Activated B cell treated with CpG ODN at 0.5 μM for 24 hours (primary cell): ENCODE measurements around the gene C5orf15. TPM values are rescaled to one million over a fixed set of nuclear protein-coding genes. Genes with fewer than 3 reads are reported as not detected.
A peak's percentile ranks its signal among the peaks of the same experiment; 100 is the strongest.

Experiments used
- ATAC-seq: fragments of 200-7000 bp; cut with Tn5 transposase; one replicate; pipeline ENCODE4 v1.10.0; 2021; ENCODE audit warnings: low read depth, mild to moderate bottlenecking, moderate library complexity
- CTCF ChIA-PET: fragments of 350-600 bp; sonication (Branson Sonifier 250); formaldehyde crosslinking; loops from one replicate; lab custom pipeline; 2021; ENCODE audit warnings: antibody characterized with exemption; lab: Charles Lee
- POLR2A ChIA-PET: fragments of 350-600 bp; sonication (Branson Sonifier 250); formaldehyde crosslinking; loops from one replicate; lab custom pipeline; 2021; ENCODE audit warnings: antibody characterized with exemption; lab: Charles Lee
- DNase-seq: peaks from one replicate; pipeline ENCODE4 v3.0.0; 2022
- H3K27ac Mint-ChIP-seq: one replicate; pipeline ENCODE4 v1.8.0; 2020; ENCODE audit warnings: mixed read lengths
- H3K27me3 Mint-ChIP-seq: one replicate; pipeline ENCODE4 v1.8.0; 2021; ENCODE audit warnings: mixed read lengths
- H3K36me3 Mint-ChIP-seq: one replicate; pipeline ENCODE4 v1.8.0; 2021; ENCODE audit warnings: low read depth, mixed read lengths
- H3K4me1 Mint-ChIP-seq: one replicate; pipeline ENCODE4 v1.8.0; 2021; ENCODE audit warnings: mixed read lengths
- H3K4me3 Mint-ChIP-seq: one replicate; pipeline ENCODE4 v1.8.0; 2020; ENCODE audit warnings: mild to moderate bottlenecking, mixed read lengths
- H3K9me3 Mint-ChIP-seq: one replicate; pipeline ENCODE4 v1.8.0; 2020; ENCODE audit warnings: mixed read lengths
- CTCF ChIP-seq: fragments of 200-600 bp; IDR thresholded peaks from one replicate; pipeline ENCODE4 v1.8.0; 2022; ENCODE audit warnings: antibody characterized with exemption, mild to moderate bottlenecking
- intact Hi-C: fragments of 100-400 bp; cut with micrococcal nuclease; formaldehyde crosslinking; loops from one replicate; pipeline ENCODE4 v1.15.1; 2024
- total RNA-seq: library from RNA; stranded (reverse); gene quantifications from 2 replicates; pipeline ENCODE4 v1.2.3, GENCODE V29; 2022

C5orf15 gene
- total RNA-seq, 1 donor from 2014 or later = 25.7 TPM

DNA sequence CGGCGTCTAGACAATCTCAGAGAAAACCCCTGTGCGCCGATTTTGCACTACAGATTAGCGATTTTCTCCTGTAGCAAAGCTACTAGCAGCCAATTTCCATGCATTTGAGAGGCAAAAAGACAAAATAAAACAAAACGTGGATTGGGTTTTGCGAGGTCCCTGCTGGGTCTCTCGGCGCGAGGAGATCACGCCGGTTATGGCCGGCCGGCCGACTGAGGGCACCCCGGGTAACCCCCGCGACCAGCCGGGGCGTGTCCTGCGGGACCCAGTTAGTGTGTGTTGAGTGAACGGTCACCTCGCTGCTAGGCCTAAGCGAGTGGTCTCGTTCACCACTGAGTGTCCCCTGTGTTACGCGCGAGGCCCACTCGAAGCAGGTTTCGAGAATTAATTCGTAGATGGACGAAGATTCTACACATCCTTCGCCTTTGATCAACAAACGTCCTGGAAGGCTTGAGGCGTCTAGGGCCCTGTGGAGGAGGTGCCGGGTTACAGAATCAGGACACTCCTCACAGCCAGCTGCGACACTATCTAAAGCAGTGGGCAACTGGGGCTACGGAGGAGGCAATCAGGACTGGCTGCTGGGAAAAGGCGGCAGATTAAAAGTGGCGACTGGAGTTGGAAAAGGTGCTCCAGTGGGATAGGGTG, 37.1 kb upstream of the C5orf15 start:
- peaks cover 35% of the 10 kb centered on the region for H3K4me1 Mint-ChIP-seq
- intact Hi-C loops = loop anchor here (1.0 to 10.0 kb wide), 7 partner anchors 25 to 955 kb away; partner anchors contain the start of genes C5orf15, CAMLG and SAR1B
- DNase-seq (peak; percentile 30), ATAC-seq (no peak)
- H3K9me3 Mint-ChIP-seq = no peaks in the 10 kb centered on the region
- peaks cover 16% of the 10 kb centered on the region for H3K36me3 Mint-ChIP-seq
- ChIA-PET POLR2A (interaction anchor here (0.6 to 2.7 kb wide), 16 partner anchors 9 to 953 kb away, joined by 3 to 15 read pairs (median 6); partner anchors contain the start of genes C5orf15, HSPA4 and PPP2CA), CTCF (interaction anchor here (2.8 kb wide), 1 partner anchor 34 kb away, joined by 19 read pairs; no protein-coding TSS in a partner anchor)
- no peaks in the 10 kb centered on the region for H3K27me3 Mint-ChIP-seq
- TF ChIP-seq CTCF = no peak
- peak overlapping the region; percentile 72 for H3K27ac Mint-ChIP-seq
- peak overlapping the region; percentile 85 for H3K4me3 Mint-ChIP-seq

DNA sequence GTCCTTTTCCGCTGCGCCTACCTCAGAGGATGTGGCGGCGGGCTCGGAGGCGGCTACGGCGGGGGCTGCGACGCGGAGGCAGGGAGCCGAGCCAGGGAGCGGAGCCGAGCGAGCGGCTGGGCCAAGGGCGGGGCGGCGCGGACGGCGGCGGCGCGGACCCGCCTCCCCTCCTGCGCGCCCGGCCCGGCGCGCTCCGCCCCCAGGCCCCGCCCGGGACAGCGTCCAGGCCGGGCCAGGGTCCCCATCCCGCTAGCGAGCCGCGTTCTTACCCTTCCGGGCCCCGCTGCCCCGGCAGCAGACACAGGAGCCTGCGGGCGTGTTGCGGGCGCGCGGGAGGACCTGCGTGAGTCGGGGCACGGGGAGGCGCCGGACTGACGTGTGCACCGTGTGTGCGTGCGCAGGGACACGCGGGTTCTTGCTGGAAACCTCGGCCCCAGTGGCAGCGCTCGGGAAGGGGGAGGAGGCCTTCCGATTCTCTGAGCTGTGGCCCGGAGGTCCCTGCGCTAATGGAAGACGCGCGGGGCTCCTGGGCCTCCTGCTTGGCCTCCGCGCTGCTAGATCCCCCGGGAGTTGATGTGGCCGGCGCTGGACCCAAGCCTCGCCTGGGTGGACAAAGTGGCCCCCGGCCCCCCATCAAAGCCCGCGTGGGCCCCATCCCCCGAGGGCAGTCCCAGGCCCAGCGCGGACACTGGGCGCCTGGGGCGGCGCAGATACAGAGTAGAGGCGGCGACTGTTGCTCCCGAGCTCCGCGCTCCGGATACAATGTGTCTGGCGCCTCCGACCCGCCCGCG, 36.4 kb upstream of the C5orf15 start, which contains the start of gene VDAC1:
Gene VDAC1 (minus strand): TSS at position 350 of the 791 bp plus-strand sequence. CDS start 11,963 bp downstream, outside the sequence.
- Mint-ChIP-seq H3K27me3 (no peaks in the 10 kb centered on the region), H3K9me3 (no peaks in the 10 kb centered on the region), H3K36me3 (peaks cover 21% of the 10 kb centered on the region), H3K4me1 (peaks cover 38% of the 10 kb centered on the region), H3K4me3 (peak within 1 kb of the TSS; percentile 92), H3K27ac (peak within 1 kb of the TSS; percentile 93)
- POLR2A ChIA-PET = interaction anchor here (0.6 to 2.7 kb wide), 20 partner anchors 9 to 1635 kb away, joined by 3 to 15 read pairs (median 6); partner anchors contain the start of genes C5orf15, HSPA4 and PPP2CA
- intact Hi-C loops = loop anchor here (1.0 to 10.0 kb wide), 8 partner anchors 26 to 954 kb away; partner anchors contain the start of genes C5orf15, CAMLG and SAR1B
- peak; percentile 81 for DNase-seq
- no peak for TF ChIP-seq CTCF
- peak; percentile 82 for ATAC-seq
- CTCF ChIA-PET = interaction anchor here (0.9 to 2.8 kb wide), 3 partner anchors 35 to 581 kb away, joined by 3 to 19 read pairs (median 3); no protein-coding TSS in a partner anchor

GRCh38 chr5:134003817-134004625, 35.6 kb upstream of the C5orf15 start:
- ATAC-seq = peak; percentile 20
- Mint-ChIP-seq H3K4me3 (peak overlapping the region; percentile 92), H3K27me3 (no peaks in the 10 kb centered on the region), H3K27ac (peak overlapping the region; percentile 93), H3K9me3 (no peaks in the 10 kb centered on the region), H3K36me3 (peaks cover 21% of the 10 kb centered on the region), H3K4me1 (peaks cover 43% of the 10 kb centered on the region)
- POLR2A ChIA-PET = interaction anchor here (0.6 to 2.7 kb wide), 21 partner anchors 8 to 1634 kb away, joined by 3 to 15 read pairs (median 4); partner anchors contain the start of genes C5orf15, HSPA4 and PPP2CA
- DNase-seq = peak; percentile 66
- no peak for TF ChIP-seq CTCF
- intact Hi-C loops = loop anchor here (1.0 to 10.0 kb wide), 7 partner anchors 27 to 953 kb away; partner anchors contain the start of genes CAMLG and SAR1B
- CTCF ChIA-PET = interaction anchor here (0.9 to 2.8 kb wide), 3 partner anchors 36 to 581 kb away, joined by 3 to 19 read pairs (median 3); no protein-coding TSS in a partner anchor

DNA sequence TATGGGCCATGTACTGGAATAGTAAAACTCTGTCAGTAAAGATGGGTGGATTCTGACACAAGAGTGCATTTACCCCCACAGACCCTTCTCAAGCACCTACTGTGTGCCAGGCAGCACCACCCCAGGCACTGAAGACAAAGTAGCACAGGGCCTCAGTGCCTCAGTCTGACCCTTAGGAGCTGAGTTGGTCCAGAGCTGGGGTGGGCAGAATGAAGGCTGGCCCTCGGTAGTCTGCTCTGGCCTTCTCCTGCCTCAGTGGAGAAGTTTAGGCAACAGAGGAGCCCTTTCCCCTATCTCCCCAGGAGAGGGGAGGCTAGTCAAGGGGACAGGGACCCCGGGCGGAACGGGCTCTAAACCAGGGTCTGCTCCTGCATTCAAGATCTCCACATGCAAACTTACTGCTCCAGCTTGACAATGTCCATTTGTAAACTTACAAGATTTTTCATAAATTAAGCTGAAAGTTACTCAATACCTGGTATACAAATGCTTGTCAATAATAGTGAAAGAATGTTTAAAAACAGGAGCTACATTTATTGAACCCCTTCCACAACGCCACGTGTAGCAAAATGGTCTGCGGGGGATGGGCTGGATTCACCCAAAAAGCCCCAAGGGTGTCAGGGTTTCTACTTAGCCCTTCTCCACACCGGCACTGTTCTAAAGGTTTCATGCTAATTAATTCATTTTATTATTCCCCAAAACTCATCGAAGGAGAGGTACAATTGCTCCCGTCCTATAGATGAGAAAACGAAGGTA, 34.8 kb upstream of the C5orf15 start:
- peaks cover 45% of the 10 kb centered on the region for H3K4me1 Mint-ChIP-seq
- H3K9me3 Mint-ChIP-seq = no peaks in the 10 kb centered on the region
- H3K27ac Mint-ChIP-seq = peak overlapping the region; percentile 93
- CTCF ChIA-PET = interaction anchor here (1.0 to 2.8 kb wide), 2 partner anchors 37 to 580 kb away, joined by 3 to 19 read pairs; no protein-coding TSS in a partner anchor
- TF ChIP-seq CTCF = no peak
- POLR2A ChIA-PET = interaction anchor here (0.6 to 2.7 kb wide), 14 partner anchors 7 to 1633 kb away, joined by 3 to 15 read pairs (median 4); partner anchors contain the start of genes HSPA4 and PPP2CA
- no peaks in the 10 kb centered on the region for H3K27me3 Mint-ChIP-seq
- intact Hi-C loops = loop anchor here (10.0 kb wide), 2 partner anchors 632 to 732 kb away; partner anchors contain the start of genes CAMLG and SAR1B
- H3K36me3 Mint-ChIP-seq = peaks cover 21% of the 10 kb centered on the region
- DNase-seq = no peak
- no peak for ATAC-seq
- peak overlapping the region; percentile 92 for H3K4me3 Mint-ChIP-seq
